ENCODE data around the gene ADAP1. TPM values are rescaled to one million over a fixed set of nuclear protein-coding genes. Genes with fewer than 3 reads are reported as not detected.
A peak's percentile ranks its signal among the peaks of the same experiment; 100 is the strongest.

ADAP1 gene
- polyA plus RNA-seq, 3 donors: 49.1 to 117 (median 72.2) TPM

DNA sequence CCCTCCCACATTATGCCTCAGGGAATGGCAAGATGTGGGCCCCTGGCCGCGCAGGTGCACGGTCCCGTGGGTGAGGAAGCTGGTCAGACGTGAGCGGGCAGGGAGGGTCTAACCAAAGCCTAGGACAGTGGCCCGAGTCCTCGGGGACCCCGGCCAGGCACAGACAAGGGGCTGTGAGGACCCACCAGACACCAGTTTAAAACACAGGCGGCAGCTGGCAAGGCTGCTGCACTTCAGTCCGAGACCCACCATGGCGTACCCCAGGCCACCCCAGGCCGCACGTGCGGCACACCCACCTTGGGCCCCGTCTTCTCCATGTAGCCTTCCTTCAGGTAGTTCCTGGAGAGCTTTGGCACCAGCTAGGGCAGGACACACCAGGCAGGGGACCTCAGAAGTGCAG, 54.7 kb downstream of the ADAP1 start:
- Mint-ChIP-seq H3K9me3 (peaks cover 0 to 3% (median 0%) of the 10 kb centered on the region in 7 donors), H3K27me3 (ENCODE audit: low read depth in 3 of 3) (peaks cover 0 to 2% (median 0%) of the 10 kb centered on the region in 3 donors), H3K36me3 (peaks cover 40 to 73% of the 10 kb centered on the region in 2 donors), H3K4me3 (no peak overlapping the region), H3K4me1 (peaks cover 16% of the 10 kb centered on the region), H3K27ac (peak overlapping the region in 1 of 7 donors; percentile 46)
- Histone ChIP-seq H3K4me3 (replicated peaks in 1 of 3; ENCODE audit: low read depth in 2 of 3, low read length in 3 of 3) (no peak overlapping the region), H3K9me3 (replicated peaks in 1 of 2; ENCODE audit: control insufficient read depth in 1 of 2, insufficient read depth in 1 of 2, low read length in 2 of 2) (no peaks in the 10 kb centered on the region), H3K79me2 (ENCODE audit: insufficient read depth, low read length) (peaks cover 12% of the 10 kb centered on the region), H3K36me3 (replicated peaks in 1 of 2; ENCODE audit: control insufficient read depth in 1 of 2, insufficient read depth in 2 of 2, low read length in 2 of 2) (peaks cover 77 to 86% of the 10 kb centered on the region in 2 donors), H3K27me3 (ENCODE audit: control insufficient read depth in 2 of 2, insufficient read depth in 2 of 2, low read length in 2 of 2) (no peaks in the 10 kb centered on the region), H3K9ac (ENCODE audit: insufficient read depth, low read length, poor library complexity, severe bottlenecking) (no peak overlapping the region), H2AFZ (ENCODE audit: insufficient read depth, low read depth, low read length, poor library complexity, severe bottlenecking) (no peak overlapping the region), H3K4me1 (ENCODE audit: control insufficient read depth in 1 of 2, insufficient read depth in 2 of 2, low read length in 2 of 2) (peaks cover 9 to 12% of the 10 kb centered on the region in 2 donors), H4K20me1 (ENCODE audit: insufficient read depth, low read length) (peaks cover 99% of the 10 kb centered on the region), H3K27ac (ENCODE audit: low read depth in 1 of 2, low read length in 2 of 2) (no peak overlapping the region), H3K4me2 (replicated peaks; ENCODE audit: extremely low read depth, low read length, poor library complexity, severe bottlenecking) (no peak overlapping the region)
- DNase-seq: no peak
- intact Hi-C loops (cut with micrococcal nuclease): loop anchor here (5.0 to 10.0 kb wide), 2 partner anchors 72 to 165 kb away; no protein-coding TSS in a partner anchor
- WGBS (ENCODE audit: insufficient coverage): 97% methylated on average over 16 of the region's 16 CpGs
- TF ChIP-seq, protein P1, sequence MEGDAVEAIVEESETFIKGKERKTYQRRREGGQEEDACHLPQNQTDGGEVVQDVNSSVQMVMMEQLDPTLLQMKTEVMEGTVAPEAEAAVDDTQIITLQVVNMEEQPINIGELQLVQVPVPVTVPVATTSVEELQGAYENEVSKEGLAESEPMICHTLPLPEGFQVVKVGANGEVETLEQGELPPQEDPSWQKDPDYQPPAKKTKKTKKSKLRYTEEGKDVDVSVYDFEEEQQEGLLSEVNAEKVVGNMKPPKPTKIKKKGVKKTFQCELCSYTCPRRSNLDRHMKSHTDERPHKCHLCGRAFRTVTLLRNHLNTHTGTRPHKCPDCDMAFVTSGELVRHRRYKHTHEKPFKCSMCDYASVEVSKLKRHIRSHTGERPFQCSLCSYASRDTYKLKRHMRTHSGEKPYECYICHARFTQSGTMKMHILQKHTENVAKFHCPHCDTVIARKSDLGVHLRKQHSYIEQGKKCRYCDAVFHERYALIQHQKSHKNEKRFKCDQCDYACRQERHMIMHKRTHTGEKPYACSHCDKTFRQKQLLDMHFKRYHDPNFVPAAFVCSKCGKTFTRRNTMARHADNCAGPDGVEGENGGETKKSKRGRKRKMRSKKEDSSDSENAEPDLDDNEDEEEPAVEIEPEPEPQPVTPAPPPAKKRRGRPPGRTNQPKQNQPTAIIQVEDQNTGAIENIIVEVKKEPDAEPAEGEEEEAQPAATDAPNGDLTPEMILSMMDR (IDR thresholded peaks at IDR 0.05): no peak

DNA sequence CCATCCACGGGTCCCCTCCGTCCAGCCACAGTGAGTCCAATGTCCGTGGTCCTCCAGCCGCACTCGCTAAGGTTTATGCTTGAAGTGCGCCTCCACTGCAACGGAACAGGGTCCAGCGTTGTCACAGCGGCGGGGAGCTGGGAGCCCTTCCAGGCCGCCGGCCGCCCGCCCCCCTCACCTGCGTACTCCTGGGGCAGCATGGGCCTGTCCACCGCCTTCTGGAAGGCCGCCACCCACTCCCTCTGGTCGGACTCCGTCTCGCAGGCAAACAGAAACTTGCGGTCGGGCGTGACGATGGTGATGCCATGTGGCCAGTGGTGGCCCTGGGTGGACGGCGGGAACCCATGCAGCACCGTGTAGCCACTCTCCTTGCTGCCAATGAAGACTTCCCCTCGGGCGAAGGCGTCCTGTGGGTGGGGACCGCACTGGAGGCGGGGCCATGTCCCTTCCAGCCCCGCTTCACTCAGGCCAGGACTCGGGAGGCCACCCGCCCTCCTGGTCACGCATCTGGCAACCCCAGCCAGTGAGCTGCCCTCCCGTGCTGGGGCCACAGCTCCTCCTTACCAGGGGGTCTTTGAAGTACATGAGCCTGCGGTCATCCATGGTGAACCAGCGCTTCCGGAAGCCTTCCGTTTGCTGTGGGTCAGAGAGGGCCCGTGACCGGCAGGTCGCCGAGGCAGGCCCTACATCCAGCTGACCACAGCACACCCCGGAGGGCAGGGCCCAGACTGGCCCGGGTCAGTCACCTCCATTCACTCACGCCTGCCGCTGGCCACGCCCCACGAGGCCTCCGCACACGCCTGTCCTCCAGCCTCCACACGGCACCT, 55.4 kb downstream of the ADAP1 start:
- H3K9me3 ChIP-seq (replicated peaks in 1 of 2; ENCODE audit: control insufficient read depth in 1 of 2, insufficient read depth in 1 of 2, low read length in 2 of 2): no peaks in the 10 kb centered on the region
- TF ChIP-seq, protein P1 (IDR thresholded peaks at IDR 0.05): no peak
- Mint-ChIP-seq H3K4me3 (no peak overlapping the region), H3K9me3 (peaks cover 0 to 4% (median 0%) of the 10 kb centered on the region in 7 donors), H3K27ac (peak overlapping the region in 2 of 7 donors; percentile 46 to 81), H3K36me3 (peaks cover 45 to 78% of the 10 kb centered on the region in 2 donors), H3K4me1 (peaks cover 16% of the 10 kb centered on the region), H3K27me3 (ENCODE audit: low read depth in 3 of 3) (peaks cover 0 to 2% (median 0%) of the 10 kb centered on the region in 3 donors)
- H3K79me2 ChIP-seq (ENCODE audit: insufficient read depth, low read length): peaks cover 7% of the 10 kb centered on the region
- H3K27ac ChIP-seq (ENCODE audit: low read depth in 1 of 2, low read length in 2 of 2): no peak overlapping the region
- H3K4me1 ChIP-seq (ENCODE audit: control insufficient read depth in 1 of 2, insufficient read depth in 2 of 2, low read length in 2 of 2): peaks cover 9 to 12% of the 10 kb centered on the region in 2 donors
- intact Hi-C loops (cut with micrococcal nuclease): no loop called here
- peaks cover 77 to 86% of the 10 kb centered on the region in 2 donors for H3K36me3 ChIP-seq (replicated peaks in 1 of 2; ENCODE audit: control insufficient read depth in 1 of 2, insufficient read depth in 2 of 2, low read length in 2 of 2)
- no peak overlapping the region for H2AFZ ChIP-seq (ENCODE audit: insufficient read depth, low read depth, low read length, poor library complexity, severe bottlenecking)
- H3K9ac ChIP-seq (ENCODE audit: insufficient read depth, low read length, poor library complexity, severe bottlenecking): no peak overlapping the region
- H4K20me1 ChIP-seq (ENCODE audit: insufficient read depth, low read length): peaks cover 99% of the 10 kb centered on the region
- H3K4me2 ChIP-seq (replicated peaks; ENCODE audit: extremely low read depth, low read length, poor library complexity, severe bottlenecking): no peak overlapping the region
- no peaks in the 10 kb centered on the region for H3K27me3 ChIP-seq (ENCODE audit: control insufficient read depth in 2 of 2, insufficient read depth in 2 of 2, low read length in 2 of 2)
- no peak for DNase-seq
- no peak overlapping the region for H3K4me3 ChIP-seq (replicated peaks in 1 of 3; ENCODE audit: low read depth in 2 of 3, low read length in 3 of 3)
- WGBS (ENCODE audit: insufficient coverage): 94% methylated on average over 52 of the region's 54 CpGs
